MM.1S (cell line): Measurements from ENCODE around the gene MYL5.

Experiments used
- EZH2 ChIP-seq: fragments of 300-600 bp; sonication (generic); optimal IDR thresholded peaks from 2 replicates; pipeline ENCODE3; 2017; ENCODE audit warnings: low read depth, mild to moderate bottlenecking, antibody characterized with exemption, low read length, mixed read lengths
- EZH2phosphoT487 ChIP-seq: fragments of 300-600 bp; sonication (generic); IDR thresholded peaks from 2 replicates; pipeline ENCODE4 v1.6.1; 2018; ENCODE audit warnings: antibody characterized with exemption, low read length
- TF ChIP-seq, protein P1 (sequence below): fragments of 300-600 bp; sonication (generic); IDR thresholded peaks from 2 replicates; pipeline ENCODE4 v1.5.1; 2016; ENCODE audit warnings: antibody characterized with exemption, low read length, mixed read lengths

- TF ChIP-seq EZH2 (no peak), EZH2phosphoT487 (no peak)
- TF ChIP-seq, protein P1, sequence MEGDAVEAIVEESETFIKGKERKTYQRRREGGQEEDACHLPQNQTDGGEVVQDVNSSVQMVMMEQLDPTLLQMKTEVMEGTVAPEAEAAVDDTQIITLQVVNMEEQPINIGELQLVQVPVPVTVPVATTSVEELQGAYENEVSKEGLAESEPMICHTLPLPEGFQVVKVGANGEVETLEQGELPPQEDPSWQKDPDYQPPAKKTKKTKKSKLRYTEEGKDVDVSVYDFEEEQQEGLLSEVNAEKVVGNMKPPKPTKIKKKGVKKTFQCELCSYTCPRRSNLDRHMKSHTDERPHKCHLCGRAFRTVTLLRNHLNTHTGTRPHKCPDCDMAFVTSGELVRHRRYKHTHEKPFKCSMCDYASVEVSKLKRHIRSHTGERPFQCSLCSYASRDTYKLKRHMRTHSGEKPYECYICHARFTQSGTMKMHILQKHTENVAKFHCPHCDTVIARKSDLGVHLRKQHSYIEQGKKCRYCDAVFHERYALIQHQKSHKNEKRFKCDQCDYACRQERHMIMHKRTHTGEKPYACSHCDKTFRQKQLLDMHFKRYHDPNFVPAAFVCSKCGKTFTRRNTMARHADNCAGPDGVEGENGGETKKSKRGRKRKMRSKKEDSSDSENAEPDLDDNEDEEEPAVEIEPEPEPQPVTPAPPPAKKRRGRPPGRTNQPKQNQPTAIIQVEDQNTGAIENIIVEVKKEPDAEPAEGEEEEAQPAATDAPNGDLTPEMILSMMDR: no peak
Measured at GRCh38 chr4:658681-659667, 15.4 kb upstream of the MYL5 start.
